Muscle of leg (tissue), 11 donors: ENCODE data around the gene JUN. TPM values are rescaled to one million over a fixed set of nuclear protein-coding genes. Genes with fewer than 3 reads are reported as not detected.

Experiments
- DNase-seq: peaks from one replicate; pipeline ENCODE4 v3.0.0; 2013
- H3K27ac ChIP-seq: one replicate; pipeline ENCODE4 v1.5.1; 2013; ENCODE audit warnings: mild to moderate bottlenecking, low read length, control low read depth
- H3K27me3 ChIP-seq: one replicate; pipeline ENCODE4 v1.6.1; 2013; ENCODE audit warnings: low read length; ENCODE audit not compliant: control insufficient read depth, insufficient read depth
- H3K36me3 ChIP-seq: one replicate; pipeline ENCODE4 v1.6.1; 2013; ENCODE audit warnings: low read length; ENCODE audit not compliant: control insufficient read depth, insufficient read depth
- H3K4me1 ChIP-seq: one replicate; pipeline ENCODE4 v1.6.1; 2013; ENCODE audit warnings: low read length; ENCODE audit not compliant: control insufficient read depth, insufficient read depth
- H3K4me3 ChIP-seq: one replicate; pipeline ENCODE4 v1.5.1; 2013; ENCODE audit warnings: low read length, control low read depth
- H3K9me3 ChIP-seq: replicated peaks from 2 replicates; pipeline ENCODE4 v1.6.1; 2013; ENCODE audit warnings: low read depth, low read length; ENCODE audit not compliant: control insufficient read depth
- whole genome bisulfite sequencing: methylation state at CpG from one replicate; pipeline ENCODE4 v1.1.5; 2013; ENCODE audit warnings: missing lambda C conversion rate; ENCODE audit not compliant: insufficient coverage; 5-methylcytosine and 5-hydroxymethylcytosine counted together
- polyA plus RNA-seq, 8 donors: library from polyadenylated mRNA; unstranded; fragments of 120-200 nt; gene quantifications; one replicate each; pipeline versions ENCODE4 v1.2.1 to v1.2.3, GENCODE V29; 2013; ENCODE audit warnings: inconsistent platforms in 1 of 8, low replicate concordance in 1 of 8; ENCODE audit not compliant: insufficient read length in 8 of 8, insufficient read depth in 1 of 8
- total RNA-seq: library from RNA; stranded (reverse); fragments of 120-200 nt; gene quantifications from one replicate; pipeline ENCODE4 v1.2.4, GENCODE V29; 2013

The JUN gene
- total and polyA plus RNA-seq, 9 donors = 73.2 to 282 (median 185) TPM

DNA sequence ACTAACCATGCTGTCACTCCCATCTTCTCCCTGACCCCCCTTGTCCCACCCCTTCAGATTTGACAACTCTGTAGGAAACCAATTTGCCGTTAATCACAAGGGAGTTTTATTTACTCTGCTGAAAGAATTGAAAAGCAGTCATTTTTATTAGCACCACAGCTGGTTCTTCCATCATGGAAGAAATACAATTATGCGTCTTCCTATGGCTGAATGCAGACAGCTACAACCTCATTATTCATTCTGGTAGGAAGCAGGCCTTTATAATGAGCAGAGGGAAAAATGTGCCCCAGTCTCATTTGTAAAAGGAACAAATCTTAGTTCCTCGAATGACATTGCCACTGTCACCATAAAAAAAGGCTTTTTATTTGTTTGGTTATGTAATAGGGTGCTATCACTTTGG lies 35.2 kb downstream of the JUN start:
- H3K36me3 ChIP-seq = no peaks in the 10 kb centered on the region
- no peak overlapping the region for H3K27ac ChIP-seq
- no peak overlapping the region for H3K4me3 ChIP-seq
- DNase-seq = peak; percentile 53
- no peaks in the 10 kb centered on the region for H3K9me3 ChIP-seq
- H3K4me1 ChIP-seq = no peaks in the 10 kb centered on the region
- H3K27me3 ChIP-seq = no peaks in the 10 kb centered on the region
- no CpG with 5 or more reads among the region's 3 CpGs for whole genome bisulfite sequencing

DNA sequence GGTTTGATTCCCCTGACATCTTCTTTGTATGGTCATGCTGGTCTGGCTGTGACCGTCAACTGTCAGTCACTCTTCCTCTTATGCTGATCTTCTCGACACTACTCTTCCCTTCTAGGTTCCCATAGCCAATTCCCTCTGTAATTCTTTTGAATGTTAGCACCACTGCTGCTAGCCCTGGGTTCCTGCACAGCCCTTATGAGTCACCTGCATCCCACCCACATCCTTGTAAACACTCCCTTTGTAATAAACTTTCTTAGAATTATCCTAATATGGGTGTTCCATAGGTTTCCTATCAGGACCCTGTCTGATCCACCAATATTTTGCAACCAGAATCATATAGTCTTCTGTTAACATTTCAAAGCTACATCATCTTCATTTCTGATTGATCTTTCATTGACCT lies 37.1 kb downstream of the JUN start:
- 87% methylated on average over 2 of the region's 2 CpGs for WGBS
- Histone ChIP-seq H3K27me3 (no peaks in the 10 kb centered on the region), H3K36me3 (no peaks in the 10 kb centered on the region), H3K9me3 (no peaks in the 10 kb centered on the region), H3K4me1 (no peaks in the 10 kb centered on the region), H3K27ac (no peak overlapping the region), H3K4me3 (no peak overlapping the region)
- no peak for DNase-seq

DNA sequence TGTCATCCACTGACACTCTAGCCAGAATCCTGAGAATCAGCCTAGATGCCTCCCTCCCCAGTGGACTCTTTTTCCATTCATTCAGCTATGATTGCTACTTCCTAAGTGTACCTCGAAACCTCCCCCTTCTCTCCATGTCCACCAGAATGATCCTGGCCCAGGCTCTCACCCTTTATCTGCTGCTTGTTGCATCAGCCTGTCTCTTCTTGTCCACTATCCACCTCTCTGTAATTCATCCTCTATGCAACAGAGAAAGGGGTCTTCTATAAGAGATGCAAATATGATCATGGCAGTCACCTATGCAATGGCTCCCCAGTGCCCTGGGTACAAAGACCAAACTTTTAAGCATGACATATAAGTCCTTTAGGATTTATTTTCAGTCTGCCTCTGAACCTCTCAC lies 37.7 kb downstream of the JUN start:
- no peaks in the 10 kb centered on the region for H3K9me3 ChIP-seq
- H3K4me1 ChIP-seq = no peaks in the 10 kb centered on the region
- H3K36me3 ChIP-seq = no peaks in the 10 kb centered on the region
- no peak for DNase-seq
- H3K27me3 ChIP-seq = no peaks in the 10 kb centered on the region
- H3K27ac ChIP-seq = no peak overlapping the region
- no peak overlapping the region for H3K4me3 ChIP-seq
- 63% methylated on average over 1 of the region's 1 CpG for WGBS

DNA sequence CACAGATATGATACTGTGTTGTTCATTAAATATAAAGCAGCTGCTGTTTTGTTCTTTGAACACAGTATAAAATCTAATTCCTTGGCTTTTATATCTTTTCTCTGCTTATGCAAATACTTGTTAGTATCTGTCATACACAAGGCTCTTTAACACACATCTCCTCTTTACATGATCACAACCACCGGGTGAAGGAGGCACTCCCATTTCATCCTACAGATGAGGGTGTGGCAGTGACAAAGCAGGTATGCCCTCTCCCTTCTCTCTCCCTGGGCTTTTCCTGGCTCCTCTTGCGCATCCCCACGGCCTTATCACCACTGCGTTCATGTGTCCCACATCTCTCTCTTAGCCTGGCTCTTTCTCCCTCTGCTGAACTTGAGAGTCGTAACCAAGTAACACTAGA lies 38.2 kb downstream of the JUN start:
- Histone ChIP-seq H3K36me3 (no peaks in the 10 kb centered on the region), H3K27ac (no peak overlapping the region), H3K4me3 (no peak overlapping the region), H3K9me3 (no peaks in the 10 kb centered on the region), H3K4me1 (no peaks in the 10 kb centered on the region), H3K27me3 (no peaks in the 10 kb centered on the region)
- 46% methylated on average over 4 of the region's 5 CpGs for WGBS
- DNase-seq = no peak

DNA sequence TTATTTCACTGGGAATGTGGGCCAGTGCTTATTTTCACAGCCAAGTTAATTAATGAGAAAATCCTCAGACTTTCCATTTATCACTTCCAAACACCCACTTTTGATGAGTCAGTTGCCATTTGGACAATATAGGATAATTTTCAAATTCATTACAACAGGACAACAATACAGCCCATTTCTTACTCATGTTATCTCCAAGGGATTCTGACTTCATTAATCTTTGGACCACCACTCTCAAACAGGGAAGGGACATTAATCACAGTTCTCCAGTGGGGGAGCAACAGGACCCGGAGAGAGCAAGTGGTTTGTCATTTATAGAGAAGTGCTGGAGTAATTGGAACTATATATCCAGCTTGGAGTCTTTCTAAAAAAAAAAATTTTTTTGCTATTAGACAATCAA lies 38.7 kb downstream of the JUN start:
- Histone ChIP-seq H3K36me3 (no peaks in the 10 kb centered on the region), H3K9me3 (no peaks in the 10 kb centered on the region), H3K27me3 (no peaks in the 10 kb centered on the region), H3K4me3 (no peak overlapping the region), H3K27ac (no peak overlapping the region), H3K4me1 (no peaks in the 10 kb centered on the region)
- no peak for DNase-seq
- no CpG with 5 or more reads among the region's 1 CpG for WGBS

DNA sequence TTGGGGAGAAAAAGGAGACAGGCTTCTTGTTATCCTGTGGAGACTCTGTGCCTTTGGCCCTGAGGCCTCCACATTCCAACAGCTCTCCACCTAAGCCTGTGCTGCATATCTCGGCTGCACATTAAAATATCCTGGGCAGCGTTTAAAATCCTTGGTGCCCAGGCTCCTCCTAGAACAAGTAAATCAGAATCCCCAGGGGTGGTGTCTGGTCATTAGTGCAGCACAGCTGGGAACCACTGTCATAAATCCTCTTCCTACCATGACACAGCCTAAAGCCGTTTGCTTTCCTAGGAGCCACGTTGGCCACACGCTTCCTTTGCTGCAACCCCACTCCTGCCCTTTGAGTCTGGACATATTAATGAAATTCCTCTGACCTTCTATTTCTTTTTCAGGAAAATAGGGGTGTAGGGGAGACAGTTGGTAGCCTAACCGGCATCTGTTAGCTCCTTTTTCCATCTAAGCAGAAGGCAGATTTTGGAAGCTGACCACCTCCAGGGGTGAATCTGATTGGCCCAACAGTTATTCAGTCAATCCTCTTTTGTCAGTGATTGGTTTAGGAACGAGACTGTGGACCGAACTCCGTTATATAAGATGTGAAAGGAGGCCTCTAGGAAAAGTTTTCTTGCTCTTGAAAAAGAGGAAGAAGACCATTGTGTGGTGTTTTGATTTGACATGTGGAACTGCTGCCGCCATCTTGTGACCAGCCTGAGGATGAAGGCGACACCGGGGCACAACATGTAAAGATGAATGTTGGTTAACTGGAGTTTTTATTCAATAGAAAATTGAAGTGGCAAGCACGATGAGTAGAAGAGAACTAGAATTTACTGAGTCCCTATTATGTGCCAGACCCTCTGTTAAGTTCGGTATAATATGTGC lies 41.9 kb downstream of the JUN start:
- H3K27me3 ChIP-seq = no peaks in the 10 kb centered on the region
- WGBS = 85% methylated on average over 6 of the region's 14 CpGs
- no peak for DNase-seq
- no peaks in the 10 kb centered on the region for H3K4me1 ChIP-seq
- H3K36me3 ChIP-seq = no peaks in the 10 kb centered on the region
- no peaks in the 10 kb centered on the region for H3K9me3 ChIP-seq
- H3K4me3 ChIP-seq = no peak overlapping the region
- no peak overlapping the region for H3K27ac ChIP-seq

DNA sequence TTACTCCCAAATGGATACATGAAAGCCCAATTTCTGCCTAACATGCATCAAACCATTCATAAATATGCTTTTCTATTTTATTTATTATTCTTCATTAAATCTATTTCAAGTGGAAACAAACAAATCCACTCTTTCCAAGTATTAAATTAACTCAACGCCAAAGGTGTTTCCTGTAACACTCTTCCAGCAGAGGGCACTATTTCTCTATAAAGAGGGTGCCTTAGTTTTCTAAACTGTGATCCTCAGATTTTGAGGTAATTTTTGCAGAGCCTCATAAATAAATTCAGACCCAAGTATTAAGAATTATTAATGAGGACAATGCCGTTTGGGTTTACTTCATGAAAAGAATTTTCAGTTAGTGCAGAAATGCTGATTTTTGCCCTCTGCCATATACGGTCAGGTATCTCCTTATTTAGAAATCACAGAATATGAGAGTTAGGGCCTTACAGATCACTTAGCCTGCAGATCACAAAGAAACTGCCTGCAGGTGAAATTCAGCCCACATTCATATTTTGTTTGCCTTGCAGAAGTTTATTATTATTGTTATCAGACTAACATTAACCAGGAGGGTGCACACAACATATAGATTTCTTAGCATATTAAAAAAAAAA lies 43.9 kb downstream of the JUN start:
- DNase-seq = peak; percentile 79
- H3K27ac ChIP-seq = no peak overlapping the region
- WGBS = no CpG with 5 or more reads among the region's 3 CpGs

DNA sequence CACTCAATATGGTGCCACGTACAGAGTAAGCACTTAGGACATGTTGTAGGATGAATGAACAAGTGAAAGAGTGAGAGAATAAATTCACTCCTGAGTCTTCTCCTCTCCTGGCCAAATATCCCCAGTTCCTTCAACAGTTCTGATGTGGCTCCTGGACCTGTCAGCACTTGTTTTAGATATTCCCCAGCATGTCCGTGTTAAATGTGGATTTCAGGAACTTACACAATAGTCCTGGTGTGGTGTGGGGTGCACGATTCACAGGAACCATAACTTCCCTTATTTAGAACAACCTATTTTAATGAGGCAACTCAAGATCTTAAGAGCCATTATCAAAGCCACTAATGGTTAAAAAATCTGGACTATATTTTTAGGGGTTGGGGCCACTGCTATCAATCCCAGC lies 45.0 kb downstream of the JUN start:
- WGBS = no CpG with 5 or more reads among the region's 3 CpGs
- H3K27ac ChIP-seq = no peak overlapping the region
- H3K36me3 ChIP-seq = no peaks in the 10 kb centered on the region
- no peaks in the 10 kb centered on the region for H3K4me1 ChIP-seq
- H3K27me3 ChIP-seq = no peaks in the 10 kb centered on the region
- no peak for DNase-seq
- no peak overlapping the region for H3K4me3 ChIP-seq
- no peaks in the 10 kb centered on the region for H3K9me3 ChIP-seq

More for the DNA sequence above, 43.9 kb downstream of the JUN start:
- H3K27me3 ChIP-seq = no peaks in the 10 kb centered on the region
- H3K9me3 ChIP-seq = no peaks in the 10 kb centered on the region
- H3K36me3 ChIP-seq = no peaks in the 10 kb centered on the region
- no peaks in the 10 kb centered on the region for H3K4me1 ChIP-seq
- no peak overlapping the region for H3K4me3 ChIP-seq

DNA sequence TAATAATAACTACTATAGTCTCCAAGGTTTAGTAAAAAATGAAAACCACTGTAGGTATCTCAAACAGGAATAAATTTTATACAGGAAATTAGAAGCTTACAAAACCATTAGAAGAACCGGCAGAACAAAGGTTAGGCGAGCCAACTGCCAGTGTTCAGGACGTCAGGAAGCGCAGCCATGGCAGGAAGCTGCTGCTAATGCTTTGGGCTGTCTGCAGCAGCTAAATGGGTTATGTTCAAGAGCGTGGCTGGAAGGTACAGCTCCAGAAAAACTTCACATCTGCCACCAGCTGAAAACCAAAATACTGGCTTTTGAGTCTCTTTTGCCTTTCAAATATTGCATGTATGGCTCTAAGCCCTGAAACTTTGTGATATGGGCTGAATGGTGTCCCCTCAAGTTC lies 48.3 kb downstream of the JUN start:
- WGBS = 34% methylated on average over 4 of the region's 5 CpGs
- H3K36me3 ChIP-seq = no peaks in the 10 kb centered on the region
- H3K27me3 ChIP-seq = no peaks in the 10 kb centered on the region
- DNase-seq = no peak
- no peak overlapping the region for H3K4me3 ChIP-seq
- no peaks in the 10 kb centered on the region for H3K9me3 ChIP-seq
- no peaks in the 10 kb centered on the region for H3K4me1 ChIP-seq
- H3K27ac ChIP-seq = no peak overlapping the region

DNA sequence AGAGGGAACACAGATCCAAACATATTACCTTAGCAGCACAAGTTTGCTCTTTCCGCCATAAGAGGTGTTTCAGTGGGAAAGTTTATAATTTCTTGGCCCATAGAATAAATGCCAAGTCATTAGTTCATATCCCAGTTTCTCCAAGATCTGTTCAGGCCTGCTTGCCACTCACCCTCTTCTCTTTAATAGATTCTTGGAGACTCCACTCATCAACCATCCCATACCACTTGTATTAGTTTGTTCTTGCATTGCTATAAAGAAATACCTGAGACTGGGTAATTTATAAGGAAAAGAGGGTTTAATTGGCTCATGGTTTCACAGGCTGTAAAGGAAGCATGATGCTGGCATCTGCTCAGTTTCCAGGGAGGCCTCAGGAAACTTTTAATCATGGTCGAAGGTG lies 49.2 kb downstream of the JUN start:
- DNase-seq = no peak
- Histone ChIP-seq H3K36me3 (no peaks in the 10 kb centered on the region), H3K4me3 (no peak overlapping the region), H3K4me1 (no peaks in the 10 kb centered on the region), H3K27ac (no peak overlapping the region), H3K9me3 (no peaks in the 10 kb centered on the region), H3K27me3 (no peaks in the 10 kb centered on the region)
- no CpG with 5 or more reads among the region's 2 CpGs for WGBS
